Measurements from ENCODE around the gene ANKS1A.

ANKS1A gene

DNA sequence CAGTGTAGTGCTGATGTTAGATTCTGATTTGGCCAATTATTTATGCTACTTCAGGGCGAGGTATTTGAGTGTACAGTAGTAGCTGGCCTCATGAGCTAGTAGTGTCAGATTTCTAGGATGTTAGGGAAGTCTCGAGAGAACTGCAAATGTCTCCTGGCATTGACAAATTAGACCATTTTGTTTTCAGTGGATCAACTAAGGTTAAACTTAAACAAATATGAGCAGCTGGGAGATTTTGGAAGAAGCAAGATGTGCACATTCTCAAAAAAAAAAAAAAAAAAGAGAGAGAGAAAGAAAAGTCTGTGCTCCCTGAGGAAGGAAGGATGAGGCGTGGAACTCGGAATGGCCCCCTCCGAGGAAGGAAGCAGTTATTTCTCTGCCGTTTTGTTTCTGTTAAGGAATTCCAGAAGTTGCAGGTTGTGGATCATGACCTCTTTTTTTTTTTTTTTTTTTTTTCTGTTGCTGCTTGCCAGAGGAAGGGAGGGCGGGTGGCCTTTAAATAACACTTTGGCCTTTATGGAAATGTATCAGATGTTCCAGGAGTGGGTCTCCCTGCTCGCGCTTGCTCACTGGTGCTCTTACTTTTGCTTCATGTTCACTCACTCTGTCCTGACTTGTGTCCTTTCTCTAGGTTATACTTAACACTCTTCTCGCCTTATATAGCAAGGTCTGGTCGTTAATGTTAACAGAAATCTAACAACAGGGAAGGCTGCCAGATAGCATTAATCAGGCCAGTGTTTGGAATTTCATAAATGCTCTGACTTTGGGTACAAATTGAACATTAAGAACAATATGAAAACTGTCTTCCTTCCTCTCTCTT lies 127.7 kb downstream of the ANKS1A start:
- no peaks in the 10 kb centered on the region for H4K20me1 ChIP-seq (ENCODE audit: control insufficient read depth, insufficient read depth, low read depth, low read length)
- no peaks in the 10 kb centered on the region for H3K36me3 ChIP-seq (ENCODE audit: control insufficient read depth, low read length)
- no peaks in the 10 kb centered on the region for H3K9me3 ChIP-seq (ENCODE audit: control insufficient read depth, insufficient read depth, low read length)
- TF ChIP-seq, protein P1, sequence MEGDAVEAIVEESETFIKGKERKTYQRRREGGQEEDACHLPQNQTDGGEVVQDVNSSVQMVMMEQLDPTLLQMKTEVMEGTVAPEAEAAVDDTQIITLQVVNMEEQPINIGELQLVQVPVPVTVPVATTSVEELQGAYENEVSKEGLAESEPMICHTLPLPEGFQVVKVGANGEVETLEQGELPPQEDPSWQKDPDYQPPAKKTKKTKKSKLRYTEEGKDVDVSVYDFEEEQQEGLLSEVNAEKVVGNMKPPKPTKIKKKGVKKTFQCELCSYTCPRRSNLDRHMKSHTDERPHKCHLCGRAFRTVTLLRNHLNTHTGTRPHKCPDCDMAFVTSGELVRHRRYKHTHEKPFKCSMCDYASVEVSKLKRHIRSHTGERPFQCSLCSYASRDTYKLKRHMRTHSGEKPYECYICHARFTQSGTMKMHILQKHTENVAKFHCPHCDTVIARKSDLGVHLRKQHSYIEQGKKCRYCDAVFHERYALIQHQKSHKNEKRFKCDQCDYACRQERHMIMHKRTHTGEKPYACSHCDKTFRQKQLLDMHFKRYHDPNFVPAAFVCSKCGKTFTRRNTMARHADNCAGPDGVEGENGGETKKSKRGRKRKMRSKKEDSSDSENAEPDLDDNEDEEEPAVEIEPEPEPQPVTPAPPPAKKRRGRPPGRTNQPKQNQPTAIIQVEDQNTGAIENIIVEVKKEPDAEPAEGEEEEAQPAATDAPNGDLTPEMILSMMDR (IDR thresholded peaks at IDR 0.05; ENCODE audit: low read depth, low read length, poor library complexity, severe bottlenecking) = no peak
- no peak for TF ChIP-seq EZH2phosphoT487 (IDR thresholded peaks at IDR 0.05; ENCODE audit: borderline replicate concordance, low read length)
- H3K4me1 ChIP-seq (ENCODE audit: control insufficient read depth, low read length) = no peaks in the 10 kb centered on the region
- no peaks in the 10 kb centered on the region for H3K27me3 ChIP-seq (ENCODE audit: control insufficient read depth, low read length)
- H3K27ac ChIP-seq (ENCODE audit: low read depth, low read length) = no peak overlapping the region
- H3K4me3 ChIP-seq (ENCODE audit: low read length) = no peak overlapping the region
- no peaks in the 10 kb centered on the region for H3F3A ChIP-seq (ENCODE audit: control insufficient read depth, insufficient read depth)
- H3K9me2 ChIP-seq (replicated peaks; ENCODE audit: control insufficient read depth, low read length) = no peaks in the 10 kb centered on the region
- H3K79me2 ChIP-seq (ENCODE audit: control insufficient read depth, low read length) = no peaks in the 10 kb centered on the region
- no peak overlapping the region for H3K4me2 ChIP-seq (ENCODE audit: low read length)

GRCh38 chr6:35017411-35018181 lies 128.5 kb downstream of the ANKS1A start:
- no peaks in the 10 kb centered on the region for H3K27me3 ChIP-seq (ENCODE audit: control insufficient read depth, low read length)
- H3K4me2 ChIP-seq (ENCODE audit: low read length) = no peak overlapping the region
- H3K4me1 ChIP-seq (ENCODE audit: control insufficient read depth, low read length) = no peaks in the 10 kb centered on the region
- H3F3A ChIP-seq (ENCODE audit: control insufficient read depth, insufficient read depth) = no peaks in the 10 kb centered on the region
- H3K79me2 ChIP-seq (ENCODE audit: control insufficient read depth, low read length) = no peaks in the 10 kb centered on the region
- no peaks in the 10 kb centered on the region for H3K36me3 ChIP-seq (ENCODE audit: control insufficient read depth, low read length)
- no peaks in the 10 kb centered on the region for H4K20me1 ChIP-seq (ENCODE audit: control insufficient read depth, insufficient read depth, low read depth, low read length)
- H3K27ac ChIP-seq (ENCODE audit: low read depth, low read length) = no peak overlapping the region
- TF ChIP-seq EZH2phosphoT487 (IDR thresholded peaks at IDR 0.05; ENCODE audit: borderline replicate concordance, low read length) = no peak
- TF ChIP-seq, protein P1 (IDR thresholded peaks at IDR 0.05; ENCODE audit: low read depth, low read length, poor library complexity, severe bottlenecking) = no peak
- no peaks in the 10 kb centered on the region for H3K9me3 ChIP-seq (ENCODE audit: control insufficient read depth, insufficient read depth, low read length)
- H3K9me2 ChIP-seq (replicated peaks; ENCODE audit: control insufficient read depth, low read length) = no peaks in the 10 kb centered on the region
- H3K4me3 ChIP-seq (ENCODE audit: low read length) = no peak overlapping the region

DNA sequence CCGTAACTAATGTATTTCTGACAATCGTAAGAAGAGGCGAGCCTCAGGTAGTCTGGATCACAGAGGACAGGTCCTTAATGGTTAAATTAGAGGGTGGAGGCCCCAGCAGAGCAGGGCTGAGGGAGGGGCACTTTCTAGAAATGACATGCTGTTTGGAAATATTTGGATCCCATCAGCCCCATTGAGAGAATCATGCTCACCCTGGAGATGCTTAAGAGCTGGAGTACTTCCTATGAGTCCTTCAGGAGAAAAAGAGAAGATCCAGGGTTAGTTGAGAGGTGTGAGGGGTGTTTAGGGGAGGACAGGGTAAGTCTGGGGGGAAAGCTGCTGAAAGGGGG lies 129.1 kb downstream of the ANKS1A start:
- H3K9me2 ChIP-seq (replicated peaks; ENCODE audit: control insufficient read depth, low read length) = no peaks in the 10 kb centered on the region
- no peak overlapping the region for H3K4me3 ChIP-seq (ENCODE audit: low read length)
- no peaks in the 10 kb centered on the region for H3K4me1 ChIP-seq (ENCODE audit: control insufficient read depth, low read length)
- TF ChIP-seq EZH2phosphoT487 (IDR thresholded peaks at IDR 0.05; ENCODE audit: borderline replicate concordance, low read length) = no peak
- TF ChIP-seq, protein P1 (IDR thresholded peaks at IDR 0.05; ENCODE audit: low read depth, low read length, poor library complexity, severe bottlenecking) = no peak
- H3K9me3 ChIP-seq (ENCODE audit: control insufficient read depth, insufficient read depth, low read length) = no peaks in the 10 kb centered on the region
- H3K36me3 ChIP-seq (ENCODE audit: control insufficient read depth, low read length) = no peaks in the 10 kb centered on the region
- no peaks in the 10 kb centered on the region for H3K27me3 ChIP-seq (ENCODE audit: control insufficient read depth, low read length)
- no peaks in the 10 kb centered on the region for H4K20me1 ChIP-seq (ENCODE audit: control insufficient read depth, insufficient read depth, low read depth, low read length)
- H3K27ac ChIP-seq (ENCODE audit: low read depth, low read length) = no peak overlapping the region
- H3K79me2 ChIP-seq (ENCODE audit: control insufficient read depth, low read length) = no peaks in the 10 kb centered on the region
- no peaks in the 10 kb centered on the region for H3F3A ChIP-seq (ENCODE audit: control insufficient read depth, insufficient read depth)
- no peak overlapping the region for H3K4me2 ChIP-seq (ENCODE audit: low read length)
